ENCODE data around the gene MYO16.

DNA sequence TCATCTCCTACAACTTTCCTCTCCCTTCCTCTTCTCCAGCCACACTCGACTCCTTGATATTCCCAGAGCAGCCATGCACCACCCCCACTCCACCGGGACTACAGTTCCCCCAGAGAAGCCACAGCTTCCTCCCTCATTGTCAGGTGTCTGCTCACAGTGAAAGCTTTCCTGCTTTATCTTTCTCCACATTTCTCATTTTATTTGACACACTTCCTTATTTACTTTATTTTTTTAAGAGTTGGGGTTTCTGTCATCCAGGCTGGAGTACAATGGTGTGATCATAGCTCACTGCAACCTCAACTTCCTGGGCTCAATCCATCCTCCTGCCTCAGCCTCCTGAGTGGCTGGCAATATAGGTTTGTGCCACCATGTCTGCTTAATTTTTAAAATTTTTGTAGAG, 464.6 kb downstream of the MYO16 start:
- TF ChIP-seq, protein P1, sequence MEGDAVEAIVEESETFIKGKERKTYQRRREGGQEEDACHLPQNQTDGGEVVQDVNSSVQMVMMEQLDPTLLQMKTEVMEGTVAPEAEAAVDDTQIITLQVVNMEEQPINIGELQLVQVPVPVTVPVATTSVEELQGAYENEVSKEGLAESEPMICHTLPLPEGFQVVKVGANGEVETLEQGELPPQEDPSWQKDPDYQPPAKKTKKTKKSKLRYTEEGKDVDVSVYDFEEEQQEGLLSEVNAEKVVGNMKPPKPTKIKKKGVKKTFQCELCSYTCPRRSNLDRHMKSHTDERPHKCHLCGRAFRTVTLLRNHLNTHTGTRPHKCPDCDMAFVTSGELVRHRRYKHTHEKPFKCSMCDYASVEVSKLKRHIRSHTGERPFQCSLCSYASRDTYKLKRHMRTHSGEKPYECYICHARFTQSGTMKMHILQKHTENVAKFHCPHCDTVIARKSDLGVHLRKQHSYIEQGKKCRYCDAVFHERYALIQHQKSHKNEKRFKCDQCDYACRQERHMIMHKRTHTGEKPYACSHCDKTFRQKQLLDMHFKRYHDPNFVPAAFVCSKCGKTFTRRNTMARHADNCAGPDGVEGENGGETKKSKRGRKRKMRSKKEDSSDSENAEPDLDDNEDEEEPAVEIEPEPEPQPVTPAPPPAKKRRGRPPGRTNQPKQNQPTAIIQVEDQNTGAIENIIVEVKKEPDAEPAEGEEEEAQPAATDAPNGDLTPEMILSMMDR (IDR thresholded peaks at IDR 0.05; ENCODE audit: insufficient read depth, low read length, poor library complexity, severe bottlenecking), result no peak
- TF ChIP-seq EZH2phosphoT487 (conservative IDR thresholded peaks at IDR 0.05; ENCODE audit: low read length), result no peak
